Chondrocyte (in vitro differentiated cells): Measurements from ENCODE around the gene DOCK8. TPM values are rescaled to one million over a fixed set of nuclear protein-coding genes. Genes with fewer than 3 reads are reported as not detected.

Experiments used
- DNase-seq: peaks from one replicate; pipeline ENCODE4 v3.0.0; 2021; ENCODE audit warnings: mixed read lengths, low spot score
- H3K27ac Mint-ChIP-seq: one replicate; pipeline ENCODE4 v1.8.0; 2021; ENCODE audit warnings: mild to moderate bottlenecking, moderate library complexity, mixed read lengths; ENCODE audit not compliant: unreplicated experiment
- H3K27me3 Mint-ChIP-seq: 2 replicates; pipeline ENCODE4 v1.8.0; 2021; ENCODE audit warnings: low read depth, mixed read lengths
- H3K36me3 Mint-ChIP-seq: 2 replicates; pipeline ENCODE4 v1.8.0; 2021; ENCODE audit warnings: low read depth, mixed read lengths
- H3K4me1 Mint-ChIP-seq: 2 replicates; pipeline ENCODE4 v1.8.0; 2021; ENCODE audit warnings: low read depth, mild to moderate bottlenecking, mixed read lengths
- H3K4me3 Mint-ChIP-seq: one replicate; pipeline ENCODE4 v1.8.0; 2021; ENCODE audit warnings: mild to moderate bottlenecking, moderate library complexity, mixed read lengths; ENCODE audit not compliant: unreplicated experiment
- H3K9me3 Mint-ChIP-seq: 2 replicates; pipeline ENCODE4 v1.8.0; 2021; ENCODE audit warnings: low read depth, mixed read lengths
- CTCF ChIP-seq: fragments of 200-600 bp; sonication (generic); IDR thresholded peaks from 2 replicates; pipeline ENCODE4 v1.5.0; 2021; ENCODE audit warnings: antibody characterized with exemption, mild to moderate bottlenecking, moderate library complexity
- total RNA-seq: library from RNA; stranded (reverse); gene quantifications from 3 replicates; pipeline ENCODE4 v1.2.1, GENCODE V29; 2021

DOCK8 gene
- total RNA-seq, 1 donor from 2014 or later = 0.17 TPM

- Mint-ChIP-seq H3K36me3 (no peaks in the 10 kb centered on the region), H3K4me3 (no peak overlapping the region), H3K4me1 (no peaks in the 10 kb centered on the region), H3K9me3 (no peaks in the 10 kb centered on the region), H3K27ac (no peak overlapping the region), H3K27me3 (peaks cover 14% of the 10 kb centered on the region)
- no peak for DNase-seq
- no peak for TF ChIP-seq CTCF
Observed at GRCh38 chr9:336039-336438, 121.4 kb downstream of the DOCK8 start.

DNA sequence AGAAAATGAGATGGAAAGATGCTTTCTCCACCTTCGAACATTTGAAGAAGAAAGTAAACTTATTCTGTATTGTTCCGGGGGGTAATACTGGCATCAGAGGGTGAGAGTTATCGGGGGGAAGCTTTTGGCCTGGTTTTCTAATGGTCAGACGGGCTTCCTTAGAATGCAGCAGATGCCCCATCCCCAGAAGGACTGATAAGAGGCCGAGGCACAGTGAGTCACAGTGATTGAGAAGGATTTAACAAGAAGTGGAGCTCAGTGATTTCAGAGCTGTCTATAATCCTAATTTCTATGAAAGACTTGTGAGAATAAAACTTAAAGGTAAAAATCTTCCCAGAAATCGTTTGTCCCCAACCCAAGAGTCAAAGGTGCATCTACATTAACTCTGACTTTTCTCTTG is 123.9 kb downstream of the DOCK8 start:
- Mint-ChIP-seq H3K4me1 (no peaks in the 10 kb centered on the region), H3K27ac (no peak overlapping the region), H3K27me3 (peaks cover 11% of the 10 kb centered on the region), H3K36me3 (no peaks in the 10 kb centered on the region), H3K9me3 (no peaks in the 10 kb centered on the region), H3K4me3 (no peak overlapping the region)
- DNase-seq = no peak
- TF ChIP-seq CTCF = no peak

DNA sequence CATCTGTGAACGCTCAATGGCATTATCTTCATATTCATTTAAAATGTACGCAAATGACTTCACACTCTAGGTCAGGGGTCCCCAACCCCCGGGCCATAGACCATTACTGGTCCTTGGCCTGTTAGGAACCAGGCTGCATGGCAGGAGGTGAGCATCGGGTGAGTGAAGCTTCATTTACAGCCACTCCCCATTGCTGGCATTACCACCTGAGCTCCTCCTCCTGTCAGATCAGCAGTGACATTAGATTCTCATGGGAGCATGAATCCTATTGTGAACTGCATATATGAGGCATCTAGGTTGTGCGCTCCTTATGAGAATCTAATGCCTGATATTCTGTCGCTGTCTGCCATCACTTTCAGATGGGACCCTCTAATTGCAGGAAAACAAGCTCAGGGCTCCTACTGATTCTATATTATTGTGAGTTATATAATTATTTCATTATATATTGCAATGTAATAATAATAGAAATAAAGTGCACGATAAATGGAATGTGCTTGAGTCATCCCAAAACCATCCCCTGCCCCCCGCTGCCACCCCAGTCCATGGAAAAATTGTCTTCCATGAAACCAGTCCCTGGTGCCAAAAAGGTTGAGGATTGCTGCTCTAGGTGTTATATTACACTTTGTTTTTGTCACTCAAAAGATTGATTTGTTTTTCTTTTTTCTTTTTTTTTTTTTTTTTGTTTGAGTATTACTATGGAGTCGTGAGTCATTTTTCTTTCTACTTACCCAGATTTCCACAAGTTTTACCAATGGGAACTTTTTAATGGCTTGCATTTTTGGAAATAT is 127.2 kb downstream of the DOCK8 start:
- Mint-ChIP-seq H3K27me3 (peaks cover 22% of the 10 kb centered on the region), H3K9me3 (no peaks in the 10 kb centered on the region), H3K4me1 (no peaks in the 10 kb centered on the region)

GRCh38 chr9:343773-344172 is 129.1 kb downstream of the DOCK8 start:
- no peak for DNase-seq
- Mint-ChIP-seq H3K4me3 (no peak overlapping the region), H3K4me1 (no peaks in the 10 kb centered on the region), H3K27me3 (peaks cover 30% of the 10 kb centered on the region), H3K9me3 (no peaks in the 10 kb centered on the region), H3K27ac (no peak overlapping the region), H3K36me3 (no peaks in the 10 kb centered on the region)
- no peak for TF ChIP-seq CTCF

More for the DNA sequence above, 127.2 kb downstream of the DOCK8 start:
- Mint-ChIP-seq H3K36me3 (no peaks in the 10 kb centered on the region), H3K27ac (no peak overlapping the region), H3K4me3 (no peak overlapping the region)
- TF ChIP-seq CTCF = no peak
- no peak for DNase-seq

DNA sequence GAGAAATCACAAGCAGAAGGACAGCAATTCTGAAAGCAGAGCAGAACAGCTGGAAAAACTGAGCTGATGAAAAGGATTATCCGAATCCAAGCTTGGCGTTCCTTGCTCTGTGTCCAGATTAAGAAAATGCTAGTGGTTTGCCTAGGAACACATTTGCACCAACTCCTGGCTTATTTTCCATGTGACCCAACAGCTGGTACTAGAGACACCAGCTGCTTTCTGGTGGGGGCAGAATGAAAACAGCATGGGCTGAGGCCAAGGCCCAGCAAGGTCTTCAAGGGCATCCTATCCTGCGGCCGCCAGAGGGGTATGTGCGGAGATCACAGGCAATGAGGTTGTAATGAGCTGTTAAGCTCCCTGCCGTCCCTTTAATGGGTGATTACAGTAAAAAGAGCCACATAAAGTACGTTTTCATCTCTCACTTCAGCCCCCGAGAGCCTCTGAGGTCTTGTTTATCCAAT is 131.5 kb downstream of the DOCK8 start:
- H3K4me3 Mint-ChIP-seq = no peak overlapping the region
- no peaks in the 10 kb centered on the region for H3K9me3 Mint-ChIP-seq
- DNase-seq = no peak
- no peaks in the 10 kb centered on the region for H3K36me3 Mint-ChIP-seq
- no peak overlapping the region for H3K27ac Mint-ChIP-seq
- H3K27me3 Mint-ChIP-seq = peaks cover 47% of the 10 kb centered on the region
- no peaks in the 10 kb centered on the region for H3K4me1 Mint-ChIP-seq
- TF ChIP-seq CTCF = no peak
